Caco-2 (cell line): ENCODE results near the gene BMAL1. TPM values are rescaled to one million over a fixed set of nuclear protein-coding genes. Genes with fewer than 3 reads are reported as not detected.

ENCODE experiments used
- BruUV-seq: library from RNA; stranded (reverse); fragments of 400-500 nt; replicated peaks from 2 replicates; lab custom pipeline; 2021; lab: Mats Ljungman, UMichigan
- CTCF ChIA-PET: fragments of 300-600 bp; sonication (Branson Sonifier 250); formaldehyde crosslinking; loops from one replicate; lab custom pipeline; 2022; ENCODE audit warnings: antibody characterized with exemption; lab: Charles Lee
- POLR2A ChIA-PET: fragments of 300-600 bp; sonication (Branson Sonifier 250); formaldehyde crosslinking; loops from one replicate; lab custom pipeline; 2022; ENCODE audit warnings: antibody characterized with exemption; lab: Charles Lee
- DNase-seq, 2 experiments: peaks; one replicate each; pipeline versions ENCODE4 v3.0.0 to v3.0.0-alpha.2; 2020 to 2022
- H3K27me3 ChIP-seq: replicated peaks from 2 replicates; pipeline ENCODE4 v1.6.0; 2011; ENCODE audit warnings: low read length; ENCODE audit not compliant: control insufficient read depth, insufficient read depth
- H3K36me3 ChIP-seq: 2 replicates; pipeline ENCODE4 v1.5.1; 2011; ENCODE audit warnings: low read length; ENCODE audit not compliant: control insufficient read depth, insufficient read depth
- H3K4me1 ChIP-seq: fragments of 250-450 bp; sonication (Bioruptor Pico); 2 replicates; pipeline ENCODE4 v1.5.1; 2020; ENCODE audit warnings: mild to moderate bottlenecking
- H3K4me3 ChIP-seq: 2 replicates; pipeline ENCODE4 v1.5.1; 2011; ENCODE audit warnings: low read depth, mild to moderate bottlenecking, control low read depth, low read length
- H3K9me3 ChIP-seq: fragments of 250-450 bp; sonication (Bioruptor Pico); 2 replicates; pipeline ENCODE4 v1.5.1; 2020; ENCODE audit warnings: mild to moderate bottlenecking, moderate library complexity
- H3K27ac Mint-ChIP-seq: one replicate; pipeline ENCODE4 v1.8.0; 2022; ENCODE audit warnings: mixed read lengths; ENCODE audit not compliant: unreplicated experiment
- H3K27me3 Mint-ChIP-seq: one replicate; pipeline ENCODE4 v1.8.0; 2022; ENCODE audit warnings: mixed read lengths; ENCODE audit not compliant: insufficient read depth, unreplicated experiment
- H3K36me3 Mint-ChIP-seq: one replicate; pipeline ENCODE4 v1.8.0; 2022; ENCODE audit warnings: mild to moderate bottlenecking, mixed read lengths; ENCODE audit not compliant: insufficient read depth, unreplicated experiment
- H3K4me1 Mint-ChIP-seq: one replicate; pipeline ENCODE4 v1.8.0; 2022; ENCODE audit warnings: low read depth, mixed read lengths; ENCODE audit not compliant: unreplicated experiment
- H3K4me3 Mint-ChIP-seq: one replicate; pipeline ENCODE4 v1.8.0; 2022; ENCODE audit warnings: mild to moderate bottlenecking, moderate library complexity, mixed read lengths; ENCODE audit not compliant: unreplicated experiment
- H3K9me3 Mint-ChIP-seq: one replicate; pipeline ENCODE4 v1.8.0; 2022; ENCODE audit warnings: mixed read lengths; ENCODE audit not compliant: unreplicated experiment
- CTCF ChIP-seq, 2 experiments: fragments of 200-600 bp in 1 of 2; IDR thresholded peaks; 1 replicate in 1 of 2; 2 replicates in 1 of 2; pipeline versions ENCODE4 v1.5.1 to v1.8.0; 2011 to 2022; ENCODE audit warnings: antibody characterized with exemption in 1 of 2, control low read depth in 1 of 2, inconsistent platforms in 1 of 2, low read depth in 1 of 2, low read length in 1 of 2, mild to moderate bottlenecking in 1 of 2, moderate library complexity in 1 of 2; ENCODE audit not compliant: insufficient read depth in 1 of 2, severe bottlenecking in 1 of 2, unreplicated experiment in 1 of 2
- intact Hi-C: fragments of 100-400 bp; cut with micrococcal nuclease; formaldehyde crosslinking; loops from one replicate; pipeline ENCODE4 v1.10.0; 2022; ENCODE audit not compliant: unreplicated experiment
- total RNA-seq: library from RNA; stranded (reverse); gene quantifications from 2 replicates; pipeline ENCODE4 v1.2.3, GENCODE V29; 2022

Gene BMAL1
- total RNA-seq, 1 experiment from 2014 or later: 17.9 TPM

- Mint-ChIP-seq H3K9me3 (peaks cover 37% of the 10 kb centered on the region), H3K36me3 (peaks cover 14% of the 10 kb centered on the region), H3K27me3 (no peaks in the 10 kb centered on the region), H3K4me1 (peaks cover 21% of the 10 kb centered on the region), H3K4me3 (no peak overlapping the region), H3K27ac (no peak overlapping the region)
- POLR2A ChIA-PET: no interaction called here
- Histone ChIP-seq H3K9me3 (peaks cover 14% of the 10 kb centered on the region), H3K4me3 (no peak overlapping the region), H3K4me1 (peaks cover 12% of the 10 kb centered on the region; the same call in 1 of the 2 replicates), H3K36me3 (no peaks in the 10 kb centered on the region), H3K27me3 (no peaks in the 10 kb centered on the region)
- CTCF ChIA-PET: no interaction called here
- no TSS peak for BruUV-seq
- TF ChIP-seq CTCF (IDR thresholded peaks at IDR 0.05; ENCODE audit: insufficient read depth in 1 of 2, low read depth in 1 of 2, low read length in 1 of 2, severe bottlenecking in 1 of 2, unreplicated experiment in 1 of 2): no peak
- intact Hi-C loops: no loop called here
- no peak for DNase-seq
Observed at GRCh38 chr11:13427440-13427839, 149.8 kb downstream of the BMAL1 start.

- peaks cover 14% of the 10 kb centered on the region for H3K9me3 ChIP-seq
- no peaks in the 10 kb centered on the region; the same call in 1 of the 2 replicates for H3K36me3 ChIP-seq
- H3K4me3 ChIP-seq: no peak overlapping the region
- Mint-ChIP-seq H3K36me3 (peaks cover 14% of the 10 kb centered on the region), H3K27ac (no peak overlapping the region), H3K4me3 (no peak overlapping the region), H3K27me3 (no peaks in the 10 kb centered on the region), H3K9me3 (peaks cover 37% of the 10 kb centered on the region), H3K4me1 (peaks cover 16% of the 10 kb centered on the region)
- BruUV-seq: no TSS peak
- intact Hi-C loops: no loop called here
- H3K27me3 ChIP-seq: no peaks in the 10 kb centered on the region
- ChIA-PET CTCF (no interaction called here), POLR2A (no interaction called here)
- no peak for DNase-seq
- peaks cover 9% of the 10 kb centered on the region; the same call in 1 of the 2 replicates for H3K4me1 ChIP-seq
- TF ChIP-seq CTCF (IDR thresholded peaks at IDR 0.05; ENCODE audit: insufficient read depth in 1 of 2, low read depth in 1 of 2, low read length in 1 of 2, severe bottlenecking in 1 of 2, unreplicated experiment in 1 of 2): no peak
Observed at GRCh38 chr11:13429288-13429687, 151.7 kb downstream of the BMAL1 start.

- no TSS peak for BruUV-seq
- Mint-ChIP-seq H3K9me3 (peaks cover 37% of the 10 kb centered on the region), H3K4me1 (peaks cover 16% of the 10 kb centered on the region), H3K27me3 (no peaks in the 10 kb centered on the region), H3K36me3 (peaks cover 14% of the 10 kb centered on the region), H3K27ac (no peak overlapping the region), H3K4me3 (no peak overlapping the region)
- intact Hi-C loops: no loop called here
- Histone ChIP-seq H3K4me3 (no peak overlapping the region), H3K27me3 (no peaks in the 10 kb centered on the region), H3K4me1 (peaks cover 5% of the 10 kb centered on the region; the same call in 1 of the 2 replicates), H3K36me3 (no peaks in the 10 kb centered on the region; the same call in 1 of the 2 replicates), H3K9me3 (peaks cover 14% of the 10 kb centered on the region)
- no peak for TF ChIP-seq CTCF (IDR thresholded peaks at IDR 0.05; ENCODE audit: insufficient read depth in 1 of 2, low read depth in 1 of 2, low read length in 1 of 2, severe bottlenecking in 1 of 2, unreplicated experiment in 1 of 2)
- ChIA-PET CTCF (no interaction called here), POLR2A (no interaction called here)
- DNase-seq: no peak
Observed at GRCh38 chr11:13429836-13430235, 152.2 kb downstream of the BMAL1 start.
